22Rv1 (cell line): ENCODE results near the gene GOLGA6C.

Experiments used
- ZFX ChIP-seq: fragments of 450-650 bp; IDR thresholded peaks from 2 replicates; pipeline ENCODE4 v1.6.1; 2017; ENCODE audit warnings: antibody characterized with exemption, borderline replicate concordance
- TF ChIP-seq, protein P1 (sequence below): fragments of 450-650 bp; IDR thresholded peaks from 2 replicates; pipeline ENCODE4 v1.5.1; 2017; ENCODE audit warnings: mild to moderate bottlenecking

DNA sequence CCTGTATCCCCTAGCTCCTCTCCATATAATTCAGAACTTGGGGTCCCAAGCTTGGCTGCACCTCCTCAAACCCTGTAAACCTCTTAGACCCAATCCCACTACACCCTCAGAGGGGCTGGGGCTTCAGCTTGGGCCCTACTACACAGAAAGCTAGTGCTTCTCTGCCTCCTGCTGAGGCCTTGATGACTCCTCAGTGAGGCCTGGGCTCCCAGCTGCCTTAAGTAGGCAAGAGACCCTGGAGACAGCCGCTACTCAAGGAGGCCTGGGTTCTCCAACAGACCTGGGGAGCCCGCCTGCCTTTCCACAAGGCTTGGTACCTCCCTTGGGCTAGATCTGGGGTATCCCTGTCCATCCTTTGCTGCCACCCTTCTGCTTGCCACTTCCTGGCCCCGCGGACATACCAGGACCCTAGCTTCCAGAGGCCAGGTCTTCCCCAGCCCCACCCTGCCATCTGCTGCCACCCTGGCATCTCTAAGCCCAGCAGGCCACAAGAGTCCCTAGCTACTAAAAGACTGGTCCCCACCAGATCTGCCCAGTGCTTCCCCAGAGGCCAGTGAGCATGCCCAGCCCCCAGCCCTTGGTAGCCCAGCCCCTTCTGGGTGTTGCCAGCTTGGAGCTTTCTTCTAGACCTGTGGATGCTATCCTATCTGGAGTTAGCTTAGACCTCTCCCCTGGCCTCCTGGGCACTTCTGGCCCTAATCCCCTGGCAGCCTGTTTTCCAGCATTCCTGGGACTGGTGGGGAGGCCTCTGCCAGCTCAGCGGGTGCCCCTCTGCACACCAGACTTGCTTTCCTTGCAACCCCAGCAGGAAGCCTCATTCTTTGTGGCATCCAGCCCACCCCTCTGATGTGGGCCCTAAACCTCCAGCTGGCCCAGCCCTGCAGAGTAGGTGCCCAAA is 42.8 kb upstream of the GOLGA6C start:
- TF ChIP-seq, protein P1, sequence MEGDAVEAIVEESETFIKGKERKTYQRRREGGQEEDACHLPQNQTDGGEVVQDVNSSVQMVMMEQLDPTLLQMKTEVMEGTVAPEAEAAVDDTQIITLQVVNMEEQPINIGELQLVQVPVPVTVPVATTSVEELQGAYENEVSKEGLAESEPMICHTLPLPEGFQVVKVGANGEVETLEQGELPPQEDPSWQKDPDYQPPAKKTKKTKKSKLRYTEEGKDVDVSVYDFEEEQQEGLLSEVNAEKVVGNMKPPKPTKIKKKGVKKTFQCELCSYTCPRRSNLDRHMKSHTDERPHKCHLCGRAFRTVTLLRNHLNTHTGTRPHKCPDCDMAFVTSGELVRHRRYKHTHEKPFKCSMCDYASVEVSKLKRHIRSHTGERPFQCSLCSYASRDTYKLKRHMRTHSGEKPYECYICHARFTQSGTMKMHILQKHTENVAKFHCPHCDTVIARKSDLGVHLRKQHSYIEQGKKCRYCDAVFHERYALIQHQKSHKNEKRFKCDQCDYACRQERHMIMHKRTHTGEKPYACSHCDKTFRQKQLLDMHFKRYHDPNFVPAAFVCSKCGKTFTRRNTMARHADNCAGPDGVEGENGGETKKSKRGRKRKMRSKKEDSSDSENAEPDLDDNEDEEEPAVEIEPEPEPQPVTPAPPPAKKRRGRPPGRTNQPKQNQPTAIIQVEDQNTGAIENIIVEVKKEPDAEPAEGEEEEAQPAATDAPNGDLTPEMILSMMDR = no peak
- TF ChIP-seq ZFX = no peak
